DMS53 treated with DMSO at 0.1 percent for 48 hours (cell line): ENCODE data around the gene MYCBP2.
"Not testable (repeated sequence)": the region's sequence is repeated elsewhere in the genome, so short reads cannot be mapped to it uniquely, and the experiment has no call there.

ENCODE experiments used
- DNase-seq: peaks from one replicate; lab custom pipeline; 2025; ENCODE audit not compliant: unreplicated experiment; lab: John Stamatoyannopoulos, UW

The MYCBP2 gene

DNA sequence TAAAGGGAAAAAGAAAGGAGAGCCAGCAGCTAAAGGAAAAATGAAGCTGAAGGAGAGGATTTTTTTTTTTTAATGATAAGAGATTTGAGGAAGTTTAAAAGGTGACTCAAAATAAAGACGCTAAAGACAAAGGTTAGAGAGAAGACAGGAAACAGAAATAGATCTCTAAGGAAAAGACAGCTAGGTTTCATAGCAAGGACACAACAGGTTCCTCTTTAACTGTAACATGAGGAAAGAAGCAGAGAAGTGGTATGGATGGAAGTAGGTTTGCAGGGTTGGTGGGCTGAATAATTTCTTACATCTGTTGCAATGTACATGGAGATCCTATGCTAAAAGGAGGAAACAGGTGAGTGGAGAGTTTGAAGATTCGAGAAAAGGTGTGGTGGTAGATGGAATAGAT lies 107.5 kb downstream of the MYCBP2 start:
- DNase-seq = no peak

DNA sequence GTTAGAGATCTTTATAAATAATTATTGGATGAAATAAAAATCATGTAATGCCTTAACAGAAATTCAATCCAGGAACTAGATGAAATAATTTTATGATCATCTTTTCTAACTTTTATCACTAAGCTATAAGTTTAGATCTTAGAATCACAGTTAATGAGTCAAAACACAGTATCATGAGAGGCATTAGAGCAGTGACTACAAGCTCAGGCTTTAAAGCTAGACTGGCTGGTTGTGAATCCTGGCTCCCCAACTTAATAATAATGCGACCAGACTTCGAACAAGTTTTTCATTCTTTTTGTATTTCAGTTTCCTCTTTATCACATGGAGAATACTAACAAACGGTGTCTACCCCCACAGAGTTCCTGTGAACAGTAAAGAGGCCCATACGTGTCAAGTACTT lies 108.6 kb downstream of the MYCBP2 start:
- DNase-seq = no peak

DNA sequence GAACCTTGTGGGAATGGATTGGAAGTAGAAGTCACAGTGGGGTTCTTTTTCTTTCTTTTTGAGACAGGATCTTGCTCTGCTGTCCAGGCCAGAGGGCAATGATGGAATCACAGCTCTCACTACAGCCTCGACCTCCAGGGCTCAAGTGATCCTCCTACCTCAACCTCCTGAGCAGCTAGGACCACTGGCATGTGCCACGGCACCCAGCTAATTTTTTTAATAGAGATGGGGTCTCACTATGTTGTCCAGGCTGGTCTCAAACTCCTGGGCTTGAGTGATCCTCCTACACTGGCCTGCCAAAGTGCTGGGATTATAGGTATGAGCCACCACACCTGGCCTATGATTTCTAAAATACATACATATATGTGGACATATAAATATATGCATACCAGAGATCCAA lies 111.4 kb downstream of the MYCBP2 start:
- no peak for DNase-seq

DNA sequence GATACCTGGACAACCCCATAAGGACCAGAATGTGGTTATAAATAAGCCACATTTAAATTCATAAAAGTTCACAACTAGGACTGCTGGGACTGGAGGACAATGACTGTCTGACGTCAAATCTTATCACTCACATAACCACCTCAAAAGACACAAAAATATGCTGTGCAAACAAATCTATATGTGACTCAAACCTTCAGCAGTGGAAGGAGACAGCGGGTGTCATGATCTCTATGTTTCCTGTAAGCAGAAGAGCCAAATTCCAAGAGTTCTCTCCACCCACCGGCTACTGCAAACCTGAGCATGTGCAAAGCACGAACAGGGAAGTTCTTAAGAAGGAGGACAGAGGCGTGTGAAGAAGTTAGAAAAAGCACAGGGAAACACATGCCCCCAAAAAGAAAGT lies 113.2 kb downstream of the MYCBP2 start:
- DNase-seq = no peak

GRCh38 chr13:77207943-77208342 lies 119.0 kb downstream of the MYCBP2 start:
- DNase-seq = no peak

GRCh38 chr13:77198995-77199394 lies 127.9 kb downstream of the MYCBP2 start:
- not testable (repeated sequence) for DNase-seq

GRCh38 chr13:77196052-77196618 lies 130.8 kb downstream of the MYCBP2 start:
- no peak for DNase-seq

- DNase-seq = no peak
Observed at GRCh38 chr13:77190349-77190958, 136.4 kb downstream of the MYCBP2 start.

DNA sequence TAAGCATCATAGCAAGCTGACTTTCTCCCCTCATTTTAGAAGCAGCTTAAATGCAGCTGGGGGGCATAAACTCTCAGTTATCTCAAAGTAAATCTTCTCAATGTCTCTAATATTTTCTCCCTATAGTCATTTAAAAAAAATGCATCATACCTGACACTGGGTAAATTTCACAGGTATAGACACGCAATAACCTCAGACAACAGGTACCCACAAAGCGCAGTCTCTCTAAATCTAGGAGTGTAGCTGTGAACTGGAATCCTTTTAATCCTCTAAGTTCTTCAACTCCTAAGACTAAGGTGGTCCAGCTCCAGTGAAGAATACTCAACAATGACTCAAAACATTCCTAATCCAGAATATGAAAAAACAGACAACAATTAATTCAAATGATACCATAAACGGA lies 141.2 kb downstream of the MYCBP2 start:
- no peak for DNase-seq

GRCh38 chr13:77184455-77184854 lies 142.4 kb downstream of the MYCBP2 start:
- no peak for DNase-seq

DNA sequence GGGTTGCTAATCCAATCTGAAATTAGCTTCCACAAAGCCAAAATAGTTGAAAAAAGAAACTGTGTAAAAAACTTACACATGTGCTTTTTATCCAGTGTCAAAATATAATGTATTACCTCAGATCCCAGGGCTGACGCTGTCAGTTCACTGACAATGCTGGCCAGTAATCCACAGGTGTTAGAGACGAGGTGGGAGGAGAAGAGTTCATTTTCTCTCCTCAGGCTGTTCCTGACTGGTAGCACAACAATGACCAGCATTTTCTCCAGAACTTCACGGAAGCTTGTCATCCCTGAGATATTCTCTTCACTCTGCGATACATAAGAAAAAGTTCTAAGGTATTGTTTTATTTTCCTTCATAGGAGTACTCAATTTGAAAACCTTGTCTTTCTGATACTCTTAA lies 146.9 kb downstream of the MYCBP2 start:
- DNase-seq = no peak

DNA sequence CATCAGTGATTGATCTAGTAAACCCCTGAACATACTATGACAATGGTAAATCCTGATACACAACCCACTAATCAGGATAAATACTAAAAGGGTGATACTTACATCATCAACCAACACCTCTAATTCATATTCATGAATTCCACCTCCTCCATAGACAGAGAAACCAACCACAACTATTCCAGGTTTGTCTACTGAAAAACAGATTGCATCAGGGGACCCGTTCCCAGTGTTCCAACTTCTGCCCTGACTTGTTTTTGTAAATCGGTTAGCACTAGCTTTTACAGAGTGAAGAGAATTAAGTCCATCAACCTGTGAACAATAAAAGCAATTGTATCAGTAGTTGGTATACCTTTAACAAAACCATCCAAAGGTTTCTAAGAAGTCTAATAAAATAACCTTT lies 149.2 kb downstream of the MYCBP2 start:
- DNase-seq = no peak

DNA sequence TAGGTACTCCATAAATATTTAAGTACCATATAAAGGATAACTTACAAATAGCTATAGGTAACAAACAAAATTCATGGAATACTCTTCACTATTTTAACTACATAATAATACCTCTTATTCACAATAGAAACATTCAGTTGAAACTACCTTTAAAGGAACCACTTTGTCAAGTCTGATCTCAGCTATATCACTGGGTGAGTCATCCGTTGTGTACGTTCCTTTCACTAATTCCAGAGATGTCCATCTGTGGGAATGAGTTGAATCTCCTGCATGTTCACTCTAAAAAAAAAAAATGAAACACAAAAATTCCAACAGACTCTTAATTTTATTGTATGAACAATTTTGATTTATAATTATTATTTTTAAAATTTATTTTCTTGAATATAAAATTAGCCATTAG lies 150.5 kb downstream of the MYCBP2 start:
- no peak for DNase-seq

GRCh38 chr13:77172650-77173049 lies 154.2 kb downstream of the MYCBP2 start:
- no peak for DNase-seq

DNA sequence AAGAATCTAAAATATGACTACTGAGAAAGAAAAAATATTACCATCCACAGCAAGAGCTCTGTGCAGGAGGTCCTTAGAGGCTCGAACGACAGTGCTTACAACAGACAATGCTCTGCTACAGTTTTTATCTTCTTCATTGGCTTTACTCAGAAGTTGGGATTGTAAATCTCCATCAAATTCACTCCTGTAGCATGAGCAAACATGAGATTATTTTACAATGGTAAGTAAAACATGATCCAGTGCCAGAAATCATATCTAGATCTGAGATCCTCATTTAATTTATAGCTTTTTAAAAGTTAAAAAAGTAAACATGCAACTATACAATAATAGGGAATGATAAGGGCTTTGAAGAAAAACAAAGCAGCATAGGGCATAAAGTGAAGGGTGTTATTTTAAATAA lies 155.4 kb downstream of the MYCBP2 start:
- DNase-seq = no peak

- DNase-seq = no peak
Observed at GRCh38 chr13:77168237-77168636, 158.7 kb downstream of the MYCBP2 start.

DNA sequence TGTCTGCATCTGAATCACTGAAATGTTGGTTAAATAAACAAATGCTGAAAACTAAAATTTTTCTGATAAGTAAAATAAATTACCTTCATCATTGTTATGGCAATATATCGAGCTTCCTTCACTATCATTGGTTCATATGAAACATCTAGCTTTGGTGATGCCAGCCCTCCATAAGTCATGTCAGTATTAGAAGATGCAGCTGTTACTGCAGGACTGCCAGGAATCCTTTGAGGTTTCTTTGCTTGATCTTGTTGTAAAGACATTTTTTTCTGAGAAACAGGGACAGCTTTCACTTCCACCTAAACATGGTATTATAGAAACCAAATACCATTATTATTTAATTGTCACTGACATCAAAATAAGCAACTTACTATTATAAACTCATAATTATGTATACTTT lies 176.2 kb downstream of the MYCBP2 start:
- DNase-seq = no peak

DNA sequence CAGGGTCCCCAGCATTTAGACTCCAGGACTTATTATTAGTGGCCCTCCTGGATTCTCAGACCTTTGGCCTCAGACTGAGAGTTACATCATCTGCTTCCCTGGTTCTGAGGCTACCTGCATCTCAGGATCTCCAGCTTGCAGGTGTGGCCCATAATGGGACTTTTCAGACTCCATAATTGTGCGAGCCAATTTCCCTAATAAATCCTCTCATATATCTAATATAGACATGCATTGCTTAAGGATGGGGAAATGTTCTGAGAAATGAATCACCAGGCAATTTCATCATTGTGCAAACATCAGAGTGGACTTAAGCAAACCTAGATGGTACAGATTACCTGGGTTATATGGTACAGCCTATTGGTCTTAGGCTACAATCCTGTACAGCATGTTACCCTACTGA lies 183.5 kb downstream of the MYCBP2 start:
- no peak for DNase-seq

GRCh38 chr13:77139306-77139705 lies 187.6 kb downstream of the MYCBP2 start:
- no peak for DNase-seq

DNA sequence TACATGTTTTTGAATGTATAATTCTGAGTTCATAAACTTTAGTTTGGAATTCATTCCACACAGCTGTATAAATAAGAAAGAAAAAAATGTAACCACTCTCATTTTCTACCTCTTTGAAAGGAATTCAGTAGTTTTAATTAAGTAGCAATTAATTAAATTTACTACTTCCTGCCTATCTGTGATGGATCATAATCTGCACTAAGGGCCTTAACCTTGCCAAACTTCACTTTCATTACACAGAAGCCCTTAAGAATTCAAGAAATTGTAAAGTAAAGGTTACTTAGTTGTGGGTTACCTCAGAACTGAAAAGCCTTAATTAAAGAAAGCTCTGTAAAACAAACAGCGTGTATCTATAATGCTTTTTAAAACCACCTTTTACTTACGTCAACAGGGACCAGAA lies 188.1 kb downstream of the MYCBP2 start:
- no peak for DNase-seq

- no peak for DNase-seq
Observed at GRCh38 chr13:77136902-77137420, 189.9 kb downstream of the MYCBP2 start.

DNA sequence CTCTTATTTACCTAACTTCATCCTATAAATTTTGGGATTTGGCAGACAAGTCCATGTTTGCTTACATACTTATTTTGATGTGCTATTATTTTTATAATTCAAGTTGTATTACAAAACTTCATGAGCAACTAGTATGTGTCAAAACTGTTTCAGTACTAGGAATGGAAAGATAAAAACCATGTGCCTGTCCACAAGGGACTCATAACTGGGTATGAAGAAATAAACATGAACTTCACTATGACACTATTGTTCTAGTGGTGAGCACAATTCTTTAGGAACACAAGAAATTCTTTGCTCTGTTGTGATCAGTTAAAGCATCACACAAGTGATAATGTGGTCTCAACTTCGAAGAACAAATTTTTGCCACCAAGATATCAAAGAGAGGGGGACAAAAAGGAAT lies 202.5 kb downstream of the MYCBP2 start:
- no peak for DNase-seq

DNA sequence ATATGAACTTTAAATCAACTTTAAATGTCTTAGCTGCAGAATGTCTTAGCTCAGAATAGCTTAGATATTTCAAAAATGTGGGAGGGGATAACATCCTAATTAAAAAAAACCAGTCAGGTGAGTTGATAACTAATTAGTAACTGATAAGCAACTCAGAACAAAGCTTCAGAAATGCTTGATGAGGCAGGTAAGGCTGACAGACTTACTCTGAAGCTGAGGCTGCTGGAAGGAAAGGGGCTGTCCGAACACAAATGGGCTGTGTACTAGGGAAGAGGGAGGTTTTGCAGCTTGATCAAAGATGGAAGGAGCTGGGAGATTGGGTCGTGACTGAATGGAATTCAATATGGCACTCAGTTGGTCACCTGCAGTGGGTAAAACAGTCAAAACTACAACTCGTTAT lies 208.8 kb downstream of the MYCBP2 start:
- no peak for DNase-seq
